HL-60 (cell line): Measurements from ENCODE around the gene RGS6.

ENCODE experiments used
- DNase-seq, 2 experiments: peaks; one replicate each; pipeline ENCODE4 v3.0.0-alpha.2; 2010 to 2020; ENCODE audit warnings: low read depth in 1 of 2, low spot score in 1 of 2
- H3K27ac ChIP-seq: fragments of 250-450 bp; sonication (Bioruptor Pico); replicated peaks from 2 replicates; pipeline ENCODE4 v1.5.1; 2020; ENCODE audit warnings: mild to moderate bottlenecking, moderate library complexity
- H3K27me3 ChIP-seq: fragments of 250-450 bp; sonication (Bioruptor Pico); 2 replicates; pipeline ENCODE4 v1.5.1; 2021; ENCODE audit warnings: mild to moderate bottlenecking, moderate library complexity; ENCODE audit not compliant: insufficient read depth, poor library complexity, severe bottlenecking
- H3K4me3 ChIP-seq: replicated peaks from 2 replicates; pipeline ENCODE4 v1.5.1; 2011; ENCODE audit warnings: mild to moderate bottlenecking, control low read depth, low read length; ENCODE audit not compliant: insufficient read depth
- GABPA ChIP-seq: IDR thresholded peaks from 2 replicates; pipeline ENCODE4 v1.6.1; 2012; ENCODE audit warnings: low read depth
- POLR2AphosphoS5 ChIP-seq: IDR thresholded peaks from 2 replicates; pipeline ENCODE4 v1.6.1; 2012; ENCODE audit warnings: low read depth
- SPI1 ChIP-seq: IDR thresholded peaks from 2 replicates; pipeline ENCODE4 v1.6.1; 2012; ENCODE audit warnings: low read depth, mild to moderate bottlenecking, borderline replicate concordance
- TF ChIP-seq, protein P1 (sequence below): IDR thresholded peaks from one replicate; pipeline ENCODE4 v1.5.1; 2011; ENCODE audit warnings: low read length, control low read depth, inconsistent platforms; ENCODE audit not compliant: insufficient read depth
- TF ChIP-seq, protein P2 (sequence below): IDR thresholded peaks from 2 replicates; pipeline ENCODE4 v1.6.1; 2012; ENCODE audit warnings: low read depth; ENCODE audit not compliant: insufficient replicate concordance

Gene RGS6

DNA sequence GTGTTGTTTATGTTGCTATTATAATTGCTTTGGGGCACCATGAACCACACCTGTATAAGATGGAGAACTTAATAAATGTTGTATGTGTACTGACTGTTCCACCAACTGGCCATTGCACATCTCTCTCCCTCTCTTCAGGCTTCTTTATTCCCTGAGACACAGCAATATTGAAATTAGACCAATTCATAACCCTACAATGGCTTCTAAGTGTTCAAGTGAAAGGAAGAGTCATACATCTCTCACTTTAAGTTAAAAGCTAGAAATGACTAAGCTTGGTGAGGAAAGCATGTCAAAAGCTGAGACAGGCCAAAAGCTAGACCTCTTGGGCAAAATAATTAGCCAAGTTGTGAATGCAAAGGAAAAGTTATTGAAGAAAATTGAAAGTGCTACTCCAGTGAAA lies 373.3 kb downstream of the RGS6 start:
- Histone ChIP-seq H3K4me3 (no peak overlapping the region), H3K27me3 (no peaks in the 10 kb centered on the region), H3K27ac (no peak overlapping the region)
- no peak for DNase-seq
- TF ChIP-seq, protein P1, sequence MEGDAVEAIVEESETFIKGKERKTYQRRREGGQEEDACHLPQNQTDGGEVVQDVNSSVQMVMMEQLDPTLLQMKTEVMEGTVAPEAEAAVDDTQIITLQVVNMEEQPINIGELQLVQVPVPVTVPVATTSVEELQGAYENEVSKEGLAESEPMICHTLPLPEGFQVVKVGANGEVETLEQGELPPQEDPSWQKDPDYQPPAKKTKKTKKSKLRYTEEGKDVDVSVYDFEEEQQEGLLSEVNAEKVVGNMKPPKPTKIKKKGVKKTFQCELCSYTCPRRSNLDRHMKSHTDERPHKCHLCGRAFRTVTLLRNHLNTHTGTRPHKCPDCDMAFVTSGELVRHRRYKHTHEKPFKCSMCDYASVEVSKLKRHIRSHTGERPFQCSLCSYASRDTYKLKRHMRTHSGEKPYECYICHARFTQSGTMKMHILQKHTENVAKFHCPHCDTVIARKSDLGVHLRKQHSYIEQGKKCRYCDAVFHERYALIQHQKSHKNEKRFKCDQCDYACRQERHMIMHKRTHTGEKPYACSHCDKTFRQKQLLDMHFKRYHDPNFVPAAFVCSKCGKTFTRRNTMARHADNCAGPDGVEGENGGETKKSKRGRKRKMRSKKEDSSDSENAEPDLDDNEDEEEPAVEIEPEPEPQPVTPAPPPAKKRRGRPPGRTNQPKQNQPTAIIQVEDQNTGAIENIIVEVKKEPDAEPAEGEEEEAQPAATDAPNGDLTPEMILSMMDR: no peak
- no peak for TF ChIP-seq POLR2AphosphoS5
- no peak for TF ChIP-seq GABPA
- TF ChIP-seq, protein P2, sequence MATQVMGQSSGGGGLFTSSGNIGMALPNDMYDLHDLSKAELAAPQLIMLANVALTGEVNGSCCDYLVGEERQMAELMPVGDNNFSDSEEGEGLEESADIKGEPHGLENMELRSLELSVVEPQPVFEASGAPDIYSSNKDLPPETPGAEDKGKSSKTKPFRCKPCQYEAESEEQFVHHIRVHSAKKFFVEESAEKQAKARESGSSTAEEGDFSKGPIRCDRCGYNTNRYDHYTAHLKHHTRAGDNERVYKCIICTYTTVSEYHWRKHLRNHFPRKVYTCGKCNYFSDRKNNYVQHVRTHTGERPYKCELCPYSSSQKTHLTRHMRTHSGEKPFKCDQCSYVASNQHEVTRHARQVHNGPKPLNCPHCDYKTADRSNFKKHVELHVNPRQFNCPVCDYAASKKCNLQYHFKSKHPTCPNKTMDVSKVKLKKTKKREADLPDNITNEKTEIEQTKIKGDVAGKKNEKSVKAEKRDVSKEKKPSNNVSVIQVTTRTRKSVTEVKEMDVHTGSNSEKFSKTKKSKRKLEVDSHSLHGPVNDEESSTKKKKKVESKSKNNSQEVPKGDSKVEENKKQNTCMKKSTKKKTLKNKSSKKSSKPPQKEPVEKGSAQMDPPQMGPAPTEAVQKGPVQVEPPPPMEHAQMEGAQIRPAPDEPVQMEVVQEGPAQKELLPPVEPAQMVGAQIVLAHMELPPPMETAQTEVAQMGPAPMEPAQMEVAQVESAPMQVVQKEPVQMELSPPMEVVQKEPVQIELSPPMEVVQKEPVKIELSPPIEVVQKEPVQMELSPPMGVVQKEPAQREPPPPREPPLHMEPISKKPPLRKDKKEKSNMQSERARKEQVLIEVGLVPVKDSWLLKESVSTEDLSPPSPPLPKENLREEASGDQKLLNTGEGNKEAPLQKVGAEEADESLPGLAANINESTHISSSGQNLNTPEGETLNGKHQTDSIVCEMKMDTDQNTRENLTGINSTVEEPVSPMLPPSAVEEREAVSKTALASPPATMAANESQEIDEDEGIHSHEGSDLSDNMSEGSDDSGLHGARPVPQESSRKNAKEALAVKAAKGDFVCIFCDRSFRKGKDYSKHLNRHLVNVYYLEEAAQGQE: no peak
- no peak for TF ChIP-seq SPI1

- Histone ChIP-seq H3K4me3 (no peak overlapping the region), H3K27ac (no peak overlapping the region), H3K27me3 (no peaks in the 10 kb centered on the region)
- no peak for DNase-seq
- TF ChIP-seq GABPA: no peak
- TF ChIP-seq, protein P1: no peak
- no peak for TF ChIP-seq SPI1
- no peak for TF ChIP-seq POLR2AphosphoS5
- TF ChIP-seq, protein P2: no peak
Observed at GRCh38 chr14:72308967-72309485, 376.8 kb downstream of the RGS6 start.

- TF ChIP-seq, protein P1: no peak
- no peak for TF ChIP-seq POLR2AphosphoS5
- TF ChIP-seq GABPA: no peak
- no peak for TF ChIP-seq SPI1
- Histone ChIP-seq H3K27ac (no peak overlapping the region), H3K27me3 (no peaks in the 10 kb centered on the region), H3K4me3 (no peak overlapping the region)
- no peak for DNase-seq
Observed at GRCh38 chr14:72311116-72311515, 378.9 kb downstream of the RGS6 start.

DNA sequence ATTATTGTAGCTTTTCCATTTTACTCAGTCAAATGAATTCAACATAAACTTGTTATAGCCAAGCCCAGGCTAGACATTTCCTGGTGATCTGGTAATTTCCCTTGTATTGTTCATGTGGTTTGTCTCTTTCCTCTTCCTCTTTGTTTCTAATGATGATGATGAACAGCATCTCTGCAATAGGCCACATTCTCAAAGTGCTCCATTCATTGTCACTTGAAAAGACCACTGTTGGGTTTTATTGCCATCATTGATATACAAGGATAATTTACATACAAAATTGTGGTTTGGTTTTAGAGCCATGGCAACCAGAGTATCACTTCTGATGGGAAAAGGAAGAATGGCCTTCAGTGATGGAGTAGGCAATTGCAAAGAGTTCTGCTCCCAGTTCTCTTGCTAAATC lies 379.3 kb downstream of the RGS6 start:
- DNase-seq: no peak
- no peak overlapping the region for H3K4me3 ChIP-seq
- H3K27me3 ChIP-seq: no peaks in the 10 kb centered on the region
- H3K27ac ChIP-seq: no peak overlapping the region
- TF ChIP-seq POLR2AphosphoS5 (no peak), SPI1 (no peak), GABPA (no peak)
- TF ChIP-seq, protein P1: no peak
- TF ChIP-seq, protein P2: no peak
